Adrenal gland (tissue), 5 donors: ENCODE measurements around the gene MAP3K20.
"Not testable (repeated sequence)": the region's sequence is repeated elsewhere in the genome, so short reads cannot be mapped to it uniquely, and the experiment has no call there.

Experiments used
- POLR2A ChIP-seq, 2 donors: fragments of 450-650 bp; IDR thresholded peaks; one replicate each; pipeline ENCODE4 v1.6.1; 2017; ENCODE audit warnings: antibody characterized with exemption in 2 of 2, mild to moderate bottlenecking in 2 of 2, moderate library complexity in 1 of 2
- TF ChIP-seq, protein P1 (sequence below), 6 experiments: fragments of 450-650 bp in 4 of 6; fragments of 200-600 bp in 2 of 6; sonication (generic) in 1 of 6; IDR thresholded peaks; 1 replicate in 5 of 6; 2 replicates in 1 of 6; pipeline versions ENCODE4 v1.5.1 to v1.8.0; 2016 to 2021; ENCODE audit warnings: antibody characterized with exemption in 6 of 6, mild to moderate bottlenecking in 2 of 6, moderate library complexity in 1 of 6
- donor health status: DM: no; HTN: no; CAD: no.

DNA sequence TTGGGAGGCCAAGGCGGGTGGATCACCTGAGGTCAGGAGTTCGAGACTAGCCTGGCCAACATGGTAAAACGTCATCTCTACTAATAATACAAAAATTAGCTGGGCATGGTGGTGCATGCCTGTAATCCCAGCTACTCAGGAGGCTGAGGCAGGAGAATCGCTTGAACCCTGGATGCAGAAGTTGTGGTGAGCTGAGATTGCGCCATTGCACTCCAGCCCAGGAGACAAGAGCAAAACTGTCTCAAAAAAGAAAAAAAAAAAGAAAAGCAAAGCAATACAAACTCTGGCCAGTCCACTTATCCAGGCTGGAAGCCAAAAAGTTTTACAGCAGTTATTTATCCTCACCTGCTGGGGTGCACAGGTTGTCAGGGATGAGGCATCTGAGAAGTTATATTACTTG lies 186.7 kb downstream of the MAP3K20 start:
- TF ChIP-seq, protein P1, sequence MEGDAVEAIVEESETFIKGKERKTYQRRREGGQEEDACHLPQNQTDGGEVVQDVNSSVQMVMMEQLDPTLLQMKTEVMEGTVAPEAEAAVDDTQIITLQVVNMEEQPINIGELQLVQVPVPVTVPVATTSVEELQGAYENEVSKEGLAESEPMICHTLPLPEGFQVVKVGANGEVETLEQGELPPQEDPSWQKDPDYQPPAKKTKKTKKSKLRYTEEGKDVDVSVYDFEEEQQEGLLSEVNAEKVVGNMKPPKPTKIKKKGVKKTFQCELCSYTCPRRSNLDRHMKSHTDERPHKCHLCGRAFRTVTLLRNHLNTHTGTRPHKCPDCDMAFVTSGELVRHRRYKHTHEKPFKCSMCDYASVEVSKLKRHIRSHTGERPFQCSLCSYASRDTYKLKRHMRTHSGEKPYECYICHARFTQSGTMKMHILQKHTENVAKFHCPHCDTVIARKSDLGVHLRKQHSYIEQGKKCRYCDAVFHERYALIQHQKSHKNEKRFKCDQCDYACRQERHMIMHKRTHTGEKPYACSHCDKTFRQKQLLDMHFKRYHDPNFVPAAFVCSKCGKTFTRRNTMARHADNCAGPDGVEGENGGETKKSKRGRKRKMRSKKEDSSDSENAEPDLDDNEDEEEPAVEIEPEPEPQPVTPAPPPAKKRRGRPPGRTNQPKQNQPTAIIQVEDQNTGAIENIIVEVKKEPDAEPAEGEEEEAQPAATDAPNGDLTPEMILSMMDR (IDR thresholded peaks at IDR 0.05): not testable (repeated sequence)
- not testable (repeated sequence) for TF ChIP-seq POLR2A (IDR thresholded peaks at IDR 0.05)
